Stimulated activated CD4-positive, alpha-beta T cell treated with anti-CD3 and anti-CD28 coated beads, TNF-alpha, amount 100 ng/mL, for 24 hours (primary cell): ENCODE measurements around the gene LIN28A.
"Not testable (repeated sequence)": the region's sequence is repeated elsewhere in the genome, so short reads cannot be mapped to it uniquely, and the experiment has no call there.

Source experiments
- DNase-seq, 3 experiments: peaks; one replicate each; pipeline ENCODE4 v3.0.0-alpha.2; 2020; ENCODE audit warnings: low read depth in 3 of 3

The LIN28A gene

GRCh38 chr1:26410706-26411623 lies at the start of gene LIN28A:
Gene LIN28A, plus strand, starts transcription at chr1:26410817. Its CDS starts 75 bp downstream, at chr1:26410892.
- DNase-seq: no peak

GRCh38 chr1:26361605-26362122 lies 49.0 kb upstream of the LIN28A start:
- no peak for DNase-seq

GRCh38 chr1:26362331-26362730 lies 48.3 kb upstream of the LIN28A start:
- no peak for DNase-seq

GRCh38 chr1:26363549-26364448 lies 46.8 kb upstream of the LIN28A start:
- DNase-seq: peak; percentile 69 to 85 (median 78)

- no peak for DNase-seq
Measured at GRCh38 chr1:26364956-26365355, 45.7 kb upstream of the LIN28A start.

GRCh38 chr1:26367441-26367840 lies 43.2 kb upstream of the LIN28A start:
- no peak for DNase-seq

- DNase-seq: no peak
Measured at GRCh38 chr1:26368006-26368405, 42.6 kb upstream of the LIN28A start.

- DNase-seq: no peak
Measured at GRCh38 chr1:26368486-26368885, 42.1 kb upstream of the LIN28A start.

- DNase-seq: no peak
Measured at GRCh38 chr1:26370591-26371382, 39.8 kb upstream of the LIN28A start.

GRCh38 chr1:26372039-26372438 lies 38.6 kb upstream of the LIN28A start:
- DNase-seq: no peak

GRCh38 chr1:26372611-26373010 lies 38.0 kb upstream of the LIN28A start, which contains the start of gene ZNF683:
Gene ZNF683, minus strand, starts transcription at chr1:26372750. Its CDS starts 4,179 bp downstream, at chr1:26368571.
- not testable (repeated sequence) for DNase-seq

GRCh38 chr1:26373281-26373680 lies 37.3 kb upstream of the LIN28A start:
- no peak for DNase-seq

GRCh38 chr1:26373789-26374188 lies 36.8 kb upstream of the LIN28A start:
- DNase-seq: no peak

GRCh38 chr1:26374361-26374760 lies 36.3 kb upstream of the LIN28A start:
- not testable (repeated sequence) for DNase-seq

- no peak for DNase-seq
Measured at GRCh38 chr1:26375081-26375480, 35.5 kb upstream of the LIN28A start.

GRCh38 chr1:26376050-26376449 lies 34.6 kb upstream of the LIN28A start:
- no peak for DNase-seq

GRCh38 chr1:26378088-26378878 lies 32.3 kb upstream of the LIN28A start:
- peak; percentile 46 to 70 (median 57) for DNase-seq

GRCh38 chr1:26378879-26379251 lies 31.8 kb upstream of the LIN28A start:
- no peak for DNase-seq

- no peak for DNase-seq
Measured at GRCh38 chr1:26384076-26384475, 26.5 kb upstream of the LIN28A start.

- DNase-seq: not testable (repeated sequence)
Measured at GRCh38 chr1:26385063-26385462, 25.6 kb upstream of the LIN28A start.
